Stimulated activated CD8-positive, alpha-beta memory T cell treated with anti-CD3 and anti-CD28 coated beads, Interleukin-4, amount 100 ng/mL, for 24 hours (primary cell): Measurements from ENCODE around the gene ATRNL1.

Experiments
- DNase-seq: peaks from one replicate; pipeline ENCODE4 v3.0.0-alpha.2; 2020; ENCODE audit warnings: low read depth

The ATRNL1 gene

GRCh38 chr10:115844591-115844990 is 751.4 kb downstream of the ATRNL1 start:
- DNase-seq: no peak

- DNase-seq: no peak
Measured at GRCh38 chr10:115845921-115846320, 752.8 kb downstream of the ATRNL1 start.

DNA sequence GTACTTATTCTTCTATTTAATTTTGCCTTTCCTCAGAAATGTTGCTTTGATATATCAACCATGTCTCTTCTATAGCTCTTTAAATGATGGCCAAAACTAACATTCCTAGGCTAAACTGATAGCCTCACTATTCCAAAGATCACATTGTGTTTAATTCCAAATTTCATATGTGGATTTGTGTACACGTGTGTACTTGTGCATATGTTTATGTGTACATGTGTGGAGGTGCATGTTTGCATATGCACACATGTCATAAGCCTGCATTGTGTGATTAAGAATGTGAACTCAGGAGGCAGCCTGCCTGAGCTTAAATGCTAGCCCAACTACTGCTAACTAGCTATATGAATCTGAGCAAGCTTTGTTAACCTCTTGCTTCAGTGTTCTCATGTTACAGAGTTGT is 753.4 kb downstream of the ATRNL1 start:
- DNase-seq: no peak

DNA sequence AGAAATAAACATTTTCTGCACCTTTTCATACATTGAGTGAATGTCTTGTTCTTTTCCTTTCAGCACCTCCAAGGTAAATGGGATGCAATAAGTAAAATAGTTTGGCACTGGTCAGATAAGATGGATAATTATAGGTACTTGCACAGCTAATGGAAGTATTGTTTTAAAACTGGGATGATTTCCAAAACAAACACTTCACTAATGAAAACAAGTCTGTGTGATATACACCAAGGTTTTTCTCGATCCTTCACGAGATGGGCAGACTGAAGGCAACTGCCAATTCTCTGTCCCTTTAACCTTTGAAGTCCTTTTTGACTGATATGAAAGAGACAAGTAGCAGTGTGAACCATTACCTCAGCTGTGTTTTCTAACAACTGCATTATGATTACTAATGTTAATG is 756.0 kb downstream of the ATRNL1 start:
- no peak for DNase-seq

- no peak for DNase-seq
Measured at GRCh38 chr10:115850666-115851065, 757.5 kb downstream of the ATRNL1 start.

DNA sequence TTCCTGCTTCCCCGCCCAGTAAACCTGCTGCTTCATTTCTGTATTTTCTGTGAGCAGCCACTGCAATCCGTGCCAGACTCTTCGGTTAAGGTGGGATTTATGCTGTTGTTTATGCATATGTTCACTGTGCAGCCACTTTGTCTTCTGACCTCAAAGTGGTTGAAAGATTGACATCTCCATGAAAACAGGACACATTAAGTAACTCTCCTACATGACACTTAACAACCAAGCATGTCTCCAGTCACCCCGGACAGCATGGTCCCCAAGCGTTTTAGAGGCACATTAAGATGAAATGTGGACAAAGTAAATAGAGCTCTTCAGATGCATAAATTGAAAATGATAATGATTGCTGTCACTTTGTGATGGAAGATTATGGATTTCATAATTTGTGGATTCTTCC is 758.5 kb downstream of the ATRNL1 start:
- no peak for DNase-seq

- DNase-seq: no peak
Measured at GRCh38 chr10:115854740-115855435, 761.7 kb downstream of the ATRNL1 start.

GRCh38 chr10:115856580-115856979 is 763.4 kb downstream of the ATRNL1 start:
- DNase-seq: no peak

DNA sequence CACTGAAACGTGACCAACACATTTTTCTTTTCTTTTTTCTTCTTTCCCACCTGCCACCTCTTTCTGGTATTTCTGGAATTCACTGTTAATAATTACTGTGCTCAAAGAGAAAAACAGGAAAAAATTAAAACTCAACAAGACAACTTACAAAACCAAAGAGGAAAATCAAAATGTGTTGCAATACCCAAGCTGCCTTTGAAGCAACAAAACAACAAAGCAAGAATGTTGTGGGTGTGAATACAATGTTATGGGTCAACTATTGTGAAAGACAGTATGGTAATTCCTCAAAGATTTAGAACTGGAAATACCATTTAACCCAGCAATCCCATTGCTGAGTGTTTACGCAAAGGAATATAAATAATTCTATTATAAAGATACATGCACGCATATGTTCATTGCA is 764.7 kb downstream of the ATRNL1 start:
- DNase-seq: no peak

DNA sequence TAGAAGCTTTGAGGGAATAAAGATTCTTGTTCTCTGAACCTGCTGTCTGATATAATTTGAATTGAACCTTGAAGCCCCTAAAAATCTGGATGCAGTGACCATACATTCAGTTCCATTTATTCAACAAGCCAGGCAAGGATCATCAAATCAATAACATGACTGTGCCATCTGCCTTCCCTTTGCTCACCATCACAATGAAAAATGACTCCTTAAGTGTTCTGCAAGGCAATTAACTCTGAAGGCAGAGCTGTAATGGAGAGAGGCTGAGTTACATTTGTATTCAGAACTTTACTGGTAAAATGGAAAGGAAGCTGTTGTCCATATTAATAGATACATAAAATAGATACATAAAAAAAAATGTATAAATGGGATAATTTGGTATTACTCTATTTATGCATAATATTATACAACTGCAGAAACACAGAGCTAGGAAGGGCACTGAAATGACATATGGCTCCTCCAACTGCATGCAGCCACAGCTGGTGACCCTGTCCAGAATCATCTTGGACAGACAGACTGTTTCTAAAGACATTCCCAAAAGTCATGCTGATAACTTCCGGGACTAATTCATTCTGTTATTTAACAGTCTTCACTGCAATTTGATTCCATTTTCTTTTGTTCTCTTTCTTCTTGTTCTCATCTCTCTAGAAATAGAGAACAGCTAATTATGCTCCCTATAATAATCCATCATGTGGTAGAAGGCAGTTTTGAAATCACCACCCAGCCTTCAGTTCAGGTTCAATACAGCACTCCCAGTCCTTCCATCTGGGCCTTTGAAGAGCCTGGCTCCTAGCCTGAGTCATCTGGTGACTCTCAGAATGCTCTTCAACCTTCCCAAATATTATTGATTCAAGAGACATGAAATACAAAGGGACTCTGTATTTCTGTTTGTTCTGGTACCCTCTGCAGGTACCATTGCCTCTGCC is 767.3 kb downstream of the ATRNL1 start:
- DNase-seq: no peak

- DNase-seq: no peak
Measured at GRCh38 chr10:115861455-115861854, 768.3 kb downstream of the ATRNL1 start.

DNA sequence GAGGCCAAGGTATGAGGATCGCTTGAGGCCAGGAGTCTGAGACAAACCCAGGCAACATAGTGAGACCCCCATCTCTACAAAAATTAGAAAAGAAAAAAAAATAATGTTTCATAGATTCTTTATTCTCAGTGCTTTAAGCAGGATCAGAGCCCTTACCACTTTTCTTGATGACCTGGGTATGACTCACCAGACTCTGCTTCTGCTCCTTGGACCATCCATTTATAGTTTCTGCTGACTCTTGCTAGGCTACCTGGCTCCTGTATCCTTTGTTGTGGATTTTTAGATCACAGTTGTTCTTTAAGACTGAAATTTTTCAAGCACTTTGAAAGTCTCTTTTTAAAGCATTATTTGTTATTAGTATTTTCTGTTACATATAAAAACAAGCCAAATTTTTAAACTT is 768.7 kb downstream of the ATRNL1 start:
- no peak for DNase-seq

DNA sequence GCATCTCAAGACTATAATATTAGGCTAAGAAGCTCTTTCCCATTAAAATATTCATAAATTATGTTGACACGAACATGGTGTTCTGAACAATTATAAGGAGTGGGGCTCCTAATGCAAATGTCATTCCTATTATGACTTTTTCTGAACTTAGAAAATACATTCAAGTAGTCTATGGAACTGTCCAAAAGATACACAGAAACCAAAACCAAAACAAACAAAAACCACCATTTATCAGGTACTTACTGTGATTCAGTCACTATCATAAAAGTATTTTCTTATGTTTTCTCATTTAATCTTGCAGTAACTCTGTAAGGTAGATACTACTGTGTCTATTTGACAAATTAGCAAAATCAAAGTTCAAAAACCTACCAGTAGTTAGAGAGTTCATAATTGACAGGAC is 773.0 kb downstream of the ATRNL1 start:
- no peak for DNase-seq

- no peak for DNase-seq
Measured at GRCh38 chr10:115866691-115867090, 773.5 kb downstream of the ATRNL1 start.

DNA sequence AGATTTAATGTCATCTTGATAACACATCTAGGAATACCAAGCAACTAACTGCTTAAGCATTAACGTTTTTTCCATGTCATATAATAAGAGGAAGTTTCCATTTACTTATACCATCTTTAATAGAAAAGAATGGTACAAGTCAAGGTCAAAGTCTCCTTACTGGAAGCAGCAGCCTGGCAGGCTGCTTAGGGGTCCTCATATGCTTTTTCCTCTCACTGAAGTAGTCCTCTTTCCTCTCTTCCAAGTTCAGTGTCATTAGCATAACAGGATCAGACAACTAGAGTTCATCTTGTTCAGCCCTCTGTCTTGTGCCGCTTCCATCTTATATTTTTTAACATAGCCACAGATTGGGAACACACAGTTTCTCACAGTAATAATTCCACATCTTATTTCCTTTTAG is 774.1 kb downstream of the ATRNL1 start:
- DNase-seq: no peak

DNA sequence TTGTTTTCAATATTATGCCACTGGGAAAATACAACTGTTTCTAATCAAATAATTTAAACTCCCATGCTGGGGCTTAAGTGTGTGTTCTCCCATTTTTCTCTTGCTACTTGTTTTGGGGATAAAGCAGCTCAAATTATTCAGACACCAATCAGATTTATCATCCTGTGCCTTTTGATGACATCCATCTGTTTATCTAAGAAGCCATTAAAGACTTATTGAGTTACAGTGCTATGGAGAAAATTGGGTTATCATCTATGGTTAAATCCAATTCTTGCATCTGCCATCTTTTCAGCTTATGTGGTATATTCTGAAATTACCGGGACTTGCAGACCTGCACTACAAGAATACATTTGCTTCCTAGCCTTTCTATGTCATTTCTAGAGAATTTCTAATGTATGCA is 778.7 kb downstream of the ATRNL1 start:
- DNase-seq: no peak

DNA sequence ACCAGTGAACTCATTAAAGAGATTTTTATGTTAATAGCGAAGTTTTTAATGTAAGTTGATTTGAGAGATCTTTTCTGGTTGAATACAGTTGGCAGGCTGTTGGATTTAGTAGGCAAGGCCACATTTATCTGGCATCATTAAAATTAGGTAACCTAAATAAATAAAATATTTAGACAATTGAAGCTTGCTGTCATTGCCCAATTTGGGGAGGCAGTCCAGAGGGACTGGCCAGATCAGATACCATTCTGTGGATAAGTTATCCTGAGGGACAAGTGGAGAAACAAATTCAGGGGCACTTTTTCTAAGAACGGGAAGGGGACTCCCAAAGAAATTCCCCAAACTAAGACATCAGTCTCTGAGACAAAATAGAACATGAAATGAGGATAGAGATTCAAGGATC is 782.0 kb downstream of the ATRNL1 start:
- no peak for DNase-seq

GRCh38 chr10:115879372-115880089 is 786.4 kb downstream of the ATRNL1 start:
- DNase-seq: no peak

- DNase-seq: no peak
Measured at GRCh38 chr10:115882021-115882420, 788.9 kb downstream of the ATRNL1 start.

- DNase-seq: no peak
Measured at GRCh38 chr10:115883372-115883771, 790.2 kb downstream of the ATRNL1 start.

DNA sequence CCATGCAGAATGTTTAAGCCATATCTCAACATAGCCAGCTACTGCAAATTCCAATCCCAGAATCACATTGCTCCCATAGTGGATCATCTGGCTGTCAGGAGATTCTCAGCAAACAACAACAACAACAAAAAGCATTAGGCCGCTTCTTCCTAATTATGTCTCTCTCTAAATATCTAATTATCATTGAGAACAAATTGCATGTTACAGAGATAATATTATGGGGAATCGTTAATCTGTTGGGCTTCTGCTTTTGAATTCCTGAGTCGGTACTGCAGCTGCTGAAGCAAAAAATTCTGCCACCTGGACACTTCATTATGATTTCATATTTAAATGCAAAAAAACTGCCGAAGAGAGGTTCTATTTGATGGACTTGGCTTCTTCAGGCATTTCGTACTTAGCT is 791.2 kb downstream of the ATRNL1 start:
- DNase-seq: no peak

DNA sequence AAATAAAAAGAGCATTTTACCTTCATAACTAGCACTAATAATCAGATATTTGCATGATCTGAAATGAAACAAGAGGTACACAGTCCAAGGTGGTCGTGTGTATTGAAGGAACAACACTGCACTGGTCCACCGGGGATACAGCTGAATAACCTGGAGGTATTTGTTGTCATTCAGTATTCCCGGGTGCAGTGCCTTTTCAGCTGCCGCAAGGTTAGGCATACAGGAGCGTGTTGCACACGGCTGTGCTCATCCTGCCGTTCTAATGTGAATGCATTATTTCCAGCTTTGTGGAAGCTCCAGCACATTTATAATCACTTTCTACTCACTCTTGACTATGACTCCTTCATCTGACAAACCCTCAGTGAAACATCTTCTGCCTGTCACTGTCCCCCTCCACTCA is 802.0 kb downstream of the ATRNL1 start:
- DNase-seq: no peak

DNA sequence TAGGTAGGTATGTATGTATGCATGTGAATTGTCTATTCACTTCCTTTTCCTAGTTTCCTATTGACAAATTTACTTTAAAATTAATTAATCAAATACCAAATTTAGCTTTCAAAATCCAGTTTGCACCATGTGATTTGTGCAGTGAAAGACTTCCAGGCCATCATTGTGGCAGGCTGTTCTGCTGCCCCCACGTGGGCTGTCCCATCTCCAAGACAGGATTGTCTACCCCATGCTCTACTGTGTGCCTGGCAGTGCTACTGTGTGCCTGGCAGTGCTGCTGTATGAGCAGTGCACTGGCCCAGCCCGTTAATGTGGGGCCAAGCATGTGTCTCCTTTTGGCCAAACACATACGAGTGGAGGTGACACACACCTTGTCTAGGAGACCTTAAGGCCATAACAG is 805.1 kb downstream of the ATRNL1 start:
- no peak for DNase-seq
